Measurements from ENCODE around the gene NIPAL4.

GRCh38 chr5:157415838-157416237, 44.2 kb upstream of the NIPAL4 start:
- no peak for TF ChIP-seq CTCF (IDR thresholded peaks at IDR 0.05)
- TF ChIP-seq POLR2A (IDR thresholded peaks at IDR 0.05) = no peak
